Cardiac fibroblast (primary cell): ENCODE data around the gene LINGO1.

Experiments used
- DNase-seq, 2 donors: peaks; one replicate each; pipeline versions ENCODE4 v3.0.0 to v3.0.0-alpha.2; 2010; ENCODE audit warnings: low read depth in 2 of 2
- H3K4me3 ChIP-seq, 2 donors: replicated peaks in 1 of 2; 1 replicate in 1 of 2; 2 replicates in 1 of 2; pipeline ENCODE4 v1.5.1; 2011; ENCODE audit warnings: low read depth in 2 of 2, low read length in 2 of 2, mild to moderate bottlenecking in 2 of 2, moderate library complexity in 1 of 2
- CTCF ChIP-seq: IDR thresholded peaks from one replicate; pipeline ENCODE4 v1.5.1; 2011; ENCODE audit warnings: low read depth, mild to moderate bottlenecking, low read length, inconsistent platforms

Gene LINGO1

GRCh38 chr15:77672135-77672534 is 39.4 kb upstream of the LINGO1 start:
- H3K4me3 ChIP-seq, result no peak overlapping the region
- TF ChIP-seq CTCF, result no peak
- no peak for DNase-seq

- no peak for DNase-seq
- TF ChIP-seq CTCF, result no peak
- no peak overlapping the region for H3K4me3 ChIP-seq
Measured at GRCh38 chr15:77671362-77672056, 38.8 kb upstream of the LINGO1 start.

- TF ChIP-seq CTCF, result no peak
- no peak for DNase-seq
- no peak overlapping the region for H3K4me3 ChIP-seq
Measured at GRCh38 chr15:77670558-77671361, 38.0 kb upstream of the LINGO1 start.

GRCh38 chr15:77669896-77670295 is 37.2 kb upstream of the LINGO1 start:
- TF ChIP-seq CTCF, result no peak
- no peak for DNase-seq

GRCh38 chr15:77667338-77668234 is 34.9 kb upstream of the LINGO1 start:
- no peak for DNase-seq
- no peak for TF ChIP-seq CTCF
- no peak overlapping the region for H3K4me3 ChIP-seq

More at GRCh38 chr15:77669896-77670295, 37.2 kb upstream of the LINGO1 start:
- no peak overlapping the region for H3K4me3 ChIP-seq

GRCh38 chr15:77666296-77666660 is 33.6 kb upstream of the LINGO1 start:
- H3K4me3 ChIP-seq, result no peak overlapping the region

More at GRCh38 chr15:77666296-77666660, 33.6 kb upstream of the LINGO1 start:
- no peak for DNase-seq
- TF ChIP-seq CTCF, result no peak
